Activated CD8-positive, alpha-beta memory T cell treated with anti-CD3 and anti-CD28 coated beads, Interleukin-2, amount 50 U/mL, for 1 hour (primary cell): ENCODE data around the gene MYBPH.

ENCODE experiments used
- DNase-seq: peaks from one replicate; pipeline ENCODE4 v3.0.0-alpha.2; 2020; ENCODE audit errors: extremely low read depth

Gene MYBPH

GRCh38 chr1:203199816-203200571 is 24.4 kb upstream of the MYBPH start:
- no peak for DNase-seq

DNA sequence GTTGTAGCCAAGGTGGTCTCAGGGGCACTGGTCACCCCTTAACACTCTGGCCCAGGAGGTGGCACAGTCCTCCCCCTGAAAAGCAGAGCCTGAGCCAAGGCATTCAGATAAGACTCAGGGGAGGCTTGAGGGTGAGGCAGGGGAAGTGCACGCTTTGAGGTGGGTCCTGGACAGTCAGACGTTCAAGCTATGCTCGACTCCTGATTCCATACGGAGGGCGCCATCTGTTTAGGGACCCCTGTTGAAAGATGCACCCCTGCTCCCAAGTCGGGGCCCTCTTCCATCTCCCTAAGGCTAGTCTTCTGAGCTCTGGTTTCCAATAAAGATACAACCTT is 23.8 kb upstream of the MYBPH start:
- DNase-seq, result no peak

GRCh38 chr1:203199002-203199401 is 23.4 kb upstream of the MYBPH start:
- DNase-seq, result no peak

- DNase-seq, result no peak
These were observed 22.0 kb upstream of the MYBPH start for GRCh38 chr1:203197625-203198024.

- DNase-seq, result no peak
These were observed 20.7 kb upstream of the MYBPH start for GRCh38 chr1:203196371-203196770.

GRCh38 chr1:203190949-203191348 is 15.3 kb upstream of the MYBPH start:
- DNase-seq, result no peak

DNA sequence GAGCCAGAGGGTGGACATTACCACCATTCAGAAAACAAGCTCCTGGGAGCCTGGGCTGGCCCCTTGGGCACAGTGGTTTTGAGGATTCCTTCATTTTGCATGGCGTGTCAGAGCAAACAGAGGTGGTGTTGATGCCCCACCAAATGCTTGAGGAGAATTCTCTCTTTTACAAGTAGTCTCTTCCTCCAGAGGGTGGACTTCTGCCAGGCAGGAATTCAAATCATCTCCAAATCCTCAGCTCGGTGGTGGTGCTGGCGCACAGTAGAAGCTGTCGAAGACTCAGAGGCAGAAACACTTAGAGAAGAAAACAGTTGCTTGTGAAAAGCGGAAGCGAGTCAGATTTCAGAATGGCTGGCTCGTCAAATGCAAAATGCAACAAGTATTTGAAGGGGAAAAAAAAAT is 14.3 kb upstream of the MYBPH start:
- DNase-seq, result no peak

- DNase-seq, result no peak
These were observed 13.1 kb upstream of the MYBPH start for GRCh38 chr1:203188686-203189232.

- DNase-seq, result no peak
These were observed 12.2 kb upstream of the MYBPH start for GRCh38 chr1:203187689-203188264.

- DNase-seq, result no peak
These were observed 11.7 kb upstream of the MYBPH start for GRCh38 chr1:203187304-203187685.

DNA sequence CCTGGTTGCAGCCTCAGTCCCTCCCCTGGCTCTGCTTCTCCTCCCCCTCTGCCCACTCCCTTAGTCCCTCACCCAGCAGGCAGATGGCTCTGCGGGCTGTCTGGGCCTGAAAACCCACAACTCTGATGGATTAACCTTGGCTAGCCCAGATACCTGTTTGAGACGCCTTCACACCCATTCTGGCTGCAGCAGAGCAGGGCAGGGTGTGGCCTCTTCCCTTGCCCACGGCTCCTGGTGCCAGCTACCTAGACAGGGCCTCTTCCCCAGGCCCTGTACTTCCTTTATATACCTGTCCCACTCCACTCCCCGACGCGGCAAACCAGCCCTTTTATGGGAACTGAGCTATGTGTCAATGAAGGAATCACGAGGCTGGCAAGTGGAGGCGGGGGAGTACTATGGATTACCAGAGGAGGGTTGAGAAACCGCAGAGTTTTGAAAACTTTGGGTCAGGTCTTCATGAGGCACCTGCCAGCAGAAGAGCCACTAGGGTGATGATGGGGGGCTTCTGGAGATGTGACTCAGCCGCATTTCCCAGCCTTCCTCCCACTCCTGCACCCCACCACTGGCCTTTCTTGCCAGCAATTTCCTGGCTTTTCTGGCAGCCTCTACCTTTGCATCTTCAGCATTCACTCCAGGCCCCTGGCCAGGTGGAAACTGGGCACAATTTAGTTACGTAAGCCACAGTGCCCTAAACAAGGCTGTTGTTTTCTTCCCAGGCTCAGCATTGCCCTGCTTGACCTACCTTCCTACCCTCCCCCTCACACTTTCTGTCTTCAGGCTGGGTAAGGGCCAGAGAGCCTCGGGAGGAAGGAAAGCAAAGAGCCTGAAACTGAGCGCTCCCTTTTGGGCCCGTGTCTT is 11.0 kb upstream of the MYBPH start, which contains the start of gene CHI3L1:
Gene CHI3L1 (minus strand): TSS at position 259 of the 858 bp plus-strand sequence. CDS start 81 bp downstream, at position 178.
- DNase-seq, result no peak

DNA sequence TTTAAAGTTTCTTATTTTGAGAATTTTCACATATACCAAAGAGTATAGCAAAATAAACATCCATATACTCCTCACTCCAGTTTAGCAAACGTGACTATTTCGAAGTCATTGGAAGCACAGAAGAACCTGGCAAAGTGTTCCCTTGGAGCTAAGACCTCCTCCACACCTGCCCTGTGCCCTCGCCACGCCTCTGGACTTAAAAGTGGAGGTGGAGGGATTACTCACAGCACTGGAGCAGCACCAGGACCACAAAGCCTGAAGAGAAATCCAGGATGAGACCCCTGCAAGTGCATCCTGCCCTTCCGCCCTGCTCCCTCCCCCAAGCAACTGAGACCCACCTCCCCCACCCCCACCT is 10.4 kb upstream of the MYBPH start:
- DNase-seq, result no peak

- DNase-seq, result no peak
These were observed 10.0 kb upstream of the MYBPH start for GRCh38 chr1:203185585-203185984.

- no peak for DNase-seq
These were observed 9.4 kb upstream of the MYBPH start for GRCh38 chr1:203185061-203185461.

DNA sequence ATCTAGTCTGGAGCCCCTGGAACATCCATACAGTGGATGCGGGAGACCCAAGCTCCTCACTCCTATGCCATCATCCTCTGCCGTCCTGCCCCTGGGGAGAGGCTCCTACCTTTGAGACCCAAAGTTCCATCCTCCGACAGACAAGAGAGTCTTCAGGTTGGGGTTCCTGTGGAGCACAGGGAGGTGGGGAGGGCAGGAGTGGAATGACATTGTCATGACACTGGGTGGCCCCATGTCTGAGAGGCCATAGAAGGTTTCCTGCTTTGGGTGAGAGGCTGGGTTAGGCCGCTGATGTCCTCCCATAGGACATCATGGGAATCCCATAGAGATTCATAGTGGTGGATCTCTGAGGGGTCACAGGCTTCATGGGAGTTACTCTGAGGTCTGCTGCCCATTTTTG is 8.8 kb upstream of the MYBPH start:
- no peak for DNase-seq

GRCh38 chr1:203183828-203184227 is 8.2 kb upstream of the MYBPH start:
- no peak for DNase-seq

- no peak for DNase-seq
These were observed 6.8 kb upstream of the MYBPH start for GRCh38 chr1:203182387-203182953.

- no peak for DNase-seq
These were observed 6.2 kb upstream of the MYBPH start for GRCh38 chr1:203181586-203182386.

DNA sequence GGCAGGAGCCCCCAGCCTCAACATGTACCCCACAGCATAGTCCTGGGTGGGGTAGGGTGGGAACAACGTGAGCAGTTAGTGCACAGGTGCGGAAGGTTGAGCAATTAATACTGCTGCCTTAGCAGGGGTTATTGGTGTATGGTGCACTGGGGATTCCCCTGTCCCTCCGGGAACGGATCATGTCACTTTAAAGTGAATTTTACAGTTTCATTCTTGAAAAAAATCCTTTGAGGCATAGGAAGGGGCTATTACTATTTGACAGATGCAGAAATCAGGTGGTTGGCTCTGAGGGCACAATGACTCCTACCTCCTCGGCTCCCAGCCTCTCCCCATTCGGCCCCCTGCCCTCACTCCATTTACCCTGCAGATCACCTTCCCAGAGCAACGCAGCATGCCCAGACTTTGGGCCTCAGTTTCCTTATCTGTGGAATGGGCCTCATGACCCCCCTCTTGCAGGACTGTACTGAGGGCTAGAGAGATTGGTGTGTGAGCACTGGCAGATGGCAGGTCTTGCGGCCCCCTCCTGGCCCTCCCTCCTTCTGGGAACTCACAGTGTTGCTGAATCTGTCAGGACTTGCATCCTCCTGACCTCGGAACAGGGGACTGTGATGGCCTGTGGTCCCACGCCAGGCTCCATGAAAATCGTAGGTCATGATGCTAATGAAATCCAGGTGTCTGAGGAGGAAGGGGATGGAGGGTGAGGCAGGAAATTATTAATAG is 5.1 kb upstream of the MYBPH start:
- DNase-seq, result no peak

DNA sequence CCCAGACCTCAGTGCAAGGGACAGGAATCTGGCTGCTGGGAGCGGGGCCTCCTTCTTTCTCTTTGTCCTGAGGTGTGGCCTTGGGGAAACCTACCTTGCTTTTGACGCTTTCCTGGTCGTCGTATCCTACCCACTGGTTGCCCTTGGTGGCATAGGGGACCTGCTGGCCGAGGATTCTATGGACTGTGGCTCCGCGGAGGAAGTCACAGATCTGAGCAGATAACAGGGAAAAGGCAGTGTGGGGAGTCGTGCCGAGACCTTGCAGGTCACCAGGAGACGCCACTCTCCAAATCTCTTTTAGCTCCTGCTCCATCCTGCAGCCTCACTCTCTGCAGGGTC is 4.0 kb upstream of the MYBPH start:
- DNase-seq, result no peak
